ENCODE results near the gene SCMH1. TPM values are rescaled to one million over a fixed set of nuclear protein-coding genes. Genes with fewer than 3 reads are reported as not detected.

Gene SCMH1
- polyA plus RNA-seq, 1 of the 3 experiments (the other 2 are of a cell fraction), result 38.5 TPM

DNA sequence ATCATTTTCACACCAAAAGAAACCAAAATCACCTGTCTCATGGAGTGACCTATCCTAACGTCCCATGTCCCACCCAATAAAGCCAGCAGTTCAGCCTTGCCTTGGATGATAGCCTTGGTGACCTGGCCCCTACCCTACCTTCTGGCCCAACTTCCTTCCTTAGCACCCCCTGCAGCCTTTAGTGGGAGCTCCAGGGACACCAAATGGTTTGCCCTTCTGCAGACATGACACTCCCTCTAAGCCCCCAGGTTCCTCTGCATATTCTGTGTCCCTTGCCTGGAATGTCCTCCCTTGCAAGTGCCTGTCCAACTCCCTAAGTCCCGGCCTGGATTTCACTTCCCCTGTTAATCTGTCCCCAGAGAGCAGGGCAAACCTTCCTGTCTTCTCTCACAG, 222.8 kb downstream of the SCMH1 start:
- Histone ChIP-seq H4K20me1 (ENCODE audit: insufficient read depth) (no peaks in the 10 kb centered on the region), H3K4me1 (ENCODE audit: control insufficient read depth in 1 of 2, insufficient read depth in 2 of 2, low read depth in 1 of 2, low read length in 1 of 2) (no peaks in the 10 kb centered on the region; a peak in 1 of 4 replicates), H3K36me3 (replicated peaks in 1 of 2; ENCODE audit: control insufficient read depth in 1 of 2, insufficient read depth in 2 of 2, low read length in 1 of 2) (peaks cover 6 to 25% of the 10 kb centered on the region in 2 experiments), H3K9me3 (no peaks in the 10 kb centered on the region), H3K4me2 (no peak overlapping the region), H3K27ac (ENCODE audit: low read depth in 2 of 2, low read length in 1 of 2) (no peak overlapping the region), H3K9me2 (no peaks in the 10 kb centered on the region), H3K79me2 (ENCODE audit: insufficient read depth) (no peaks in the 10 kb centered on the region), H2AFZ (ENCODE audit: low read depth) (no peak overlapping the region), H3F3A (replicated peaks; ENCODE audit: insufficient read depth) (peaks cover 6% of the 10 kb centered on the region), H3K27me3 (ENCODE audit: insufficient read depth) (no peaks in the 10 kb centered on the region), H3K4me3 (ENCODE audit: low read depth in 2 of 2, low read length in 1 of 2) (no peak overlapping the region), H3K9ac (no peak overlapping the region)
- TF ChIP-seq USF2 (IDR thresholded peaks at IDR 0.05; ENCODE audit: borderline replicate concordance, low read depth, low read length), result no peak
- TF ChIP-seq IRF3 (IDR thresholded peaks at IDR 0.05; ENCODE audit: low read depth, low read length), result no peak
- no peak for TF ChIP-seq NFIC (IDR thresholded peaks at IDR 0.05; ENCODE audit: borderline replicate concordance)
- TF ChIP-seq GABPA (IDR thresholded peaks at IDR 0.05; ENCODE audit: low read depth), result no peak
- TF ChIP-seq TCF12 (IDR thresholded peaks at IDR 0.05), result no peak
- TF ChIP-seq FOXM1 (IDR thresholded peaks at IDR 0.05; ENCODE audit: low read depth), result no peak
- TF ChIP-seq RFX5 (IDR thresholded peaks at IDR 0.05; ENCODE audit: low read length), result no peak
- no peak for TF ChIP-seq GATA2 (CRISPR knock-in tag; IDR thresholded peaks at IDR 0.05)
- no peak for TF ChIP-seq TAF1 (IDR thresholded peaks at IDR 0.05; ENCODE audit: borderline replicate concordance, low read depth, low read length)
- no peak for TF ChIP-seq YY1 (IDR thresholded peaks at IDR 0.05; ENCODE audit: low read depth)
- WGBS (ENCODE audit: low lambda C conversion rate), result 94% methylated on average over 2 of the region's 2 CpGs
- POLR2A ChIA-PET, result no interaction called here
- peak; percentile 26 for DNase-seq
- CTCF ChIA-PET, result no interaction called here

- no peaks in the 10 kb centered on the region for H3K79me2 ChIP-seq (ENCODE audit: insufficient read depth)
- no peak overlapping the region for H3K9ac ChIP-seq
- ChIA-PET POLR2A (no interaction called here), CTCF (no interaction called here)
- H4K20me1 ChIP-seq (ENCODE audit: insufficient read depth), result no peaks in the 10 kb centered on the region
- H3F3A ChIP-seq (replicated peaks; ENCODE audit: insufficient read depth), result peaks cover 6% of the 10 kb centered on the region
- no peaks in the 10 kb centered on the region; a peak in 1 of 4 replicates for H3K4me1 ChIP-seq (ENCODE audit: control insufficient read depth in 1 of 2, insufficient read depth in 2 of 2, low read depth in 1 of 2, low read length in 1 of 2)
- H3K27ac ChIP-seq (ENCODE audit: low read depth in 2 of 2, low read length in 1 of 2), result no peak overlapping the region; a peak in 1 of 4 replicates
- H3K36me3 ChIP-seq (replicated peaks in 1 of 2; ENCODE audit: control insufficient read depth in 1 of 2, insufficient read depth in 2 of 2, low read length in 1 of 2), result peaks cover 6 to 32% of the 10 kb centered on the region in 2 experiments
- no peak for TF ChIP-seq POLR2AphosphoS5 (IDR thresholded peaks at IDR 0.05; ENCODE audit: low read depth, low read length)
- TF ChIP-seq SMC3 (IDR thresholded peaks at IDR 0.05; ENCODE audit: low read depth, low read length), result no peak
- no peak for TF ChIP-seq TEAD4 (IDR thresholded peaks at IDR 0.05; ENCODE audit: borderline replicate concordance, insufficient read depth)
- TF ChIP-seq REST (IDR thresholded peaks at IDR 0.05; ENCODE audit: low read depth, low read length), result no peak
- no peak for TF ChIP-seq RXRA (IDR thresholded peaks at IDR 0.05; ENCODE audit: borderline replicate concordance, low read depth)
- TF ChIP-seq IRF3 (IDR thresholded peaks at IDR 0.05; ENCODE audit: low read depth, low read length), result no peak
- TF ChIP-seq, protein P1, sequence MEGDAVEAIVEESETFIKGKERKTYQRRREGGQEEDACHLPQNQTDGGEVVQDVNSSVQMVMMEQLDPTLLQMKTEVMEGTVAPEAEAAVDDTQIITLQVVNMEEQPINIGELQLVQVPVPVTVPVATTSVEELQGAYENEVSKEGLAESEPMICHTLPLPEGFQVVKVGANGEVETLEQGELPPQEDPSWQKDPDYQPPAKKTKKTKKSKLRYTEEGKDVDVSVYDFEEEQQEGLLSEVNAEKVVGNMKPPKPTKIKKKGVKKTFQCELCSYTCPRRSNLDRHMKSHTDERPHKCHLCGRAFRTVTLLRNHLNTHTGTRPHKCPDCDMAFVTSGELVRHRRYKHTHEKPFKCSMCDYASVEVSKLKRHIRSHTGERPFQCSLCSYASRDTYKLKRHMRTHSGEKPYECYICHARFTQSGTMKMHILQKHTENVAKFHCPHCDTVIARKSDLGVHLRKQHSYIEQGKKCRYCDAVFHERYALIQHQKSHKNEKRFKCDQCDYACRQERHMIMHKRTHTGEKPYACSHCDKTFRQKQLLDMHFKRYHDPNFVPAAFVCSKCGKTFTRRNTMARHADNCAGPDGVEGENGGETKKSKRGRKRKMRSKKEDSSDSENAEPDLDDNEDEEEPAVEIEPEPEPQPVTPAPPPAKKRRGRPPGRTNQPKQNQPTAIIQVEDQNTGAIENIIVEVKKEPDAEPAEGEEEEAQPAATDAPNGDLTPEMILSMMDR (IDR thresholded peaks at IDR 0.05), result no peak
- H3K9me3 ChIP-seq, result no peaks in the 10 kb centered on the region
- WGBS (ENCODE audit: low lambda C conversion rate), result 100% methylated on average over 3 of the region's 8 CpGs
- no peak overlapping the region for H3K4me3 ChIP-seq (ENCODE audit: low read depth in 2 of 2, low read length in 1 of 2)
- no peaks in the 10 kb centered on the region for H3K9me2 ChIP-seq
- peak; percentile 29 for DNase-seq
- no peaks in the 10 kb centered on the region for H3K27me3 ChIP-seq (ENCODE audit: insufficient read depth)
- no peak overlapping the region for H2AFZ ChIP-seq (ENCODE audit: low read depth)
- H3K4me2 ChIP-seq, result no peak overlapping the region
These were observed 224.1 kb downstream of the SCMH1 start for GRCh38 chr1:41018018-41018410.

Measured in SK-N-SH (cell line).